HG03175 (cell line): ENCODE data around the gene SLC17A9.

Experiments used
- ATAC-seq: cut with Tn5 transposase; IDR thresholded peaks from one replicate; pipeline ENCODE4 v1.9.1; 2021; ENCODE audit warnings: mild to moderate bottlenecking, moderate library complexity; ENCODE audit not compliant: unreplicated experiment

Gene SLC17A9

GRCh38 chr20:62999580-62999979, 47.1 kb downstream of the SLC17A9 start:
- ATAC-seq: no peak

- no peak for ATAC-seq
Measured at GRCh38 chr20:63000036-63000435, 47.5 kb downstream of the SLC17A9 start.

GRCh38 chr20:63000958-63001357, 48.4 kb downstream of the SLC17A9 start:
- no peak for ATAC-seq

GRCh38 chr20:63002511-63002910, 50.0 kb downstream of the SLC17A9 start:
- ATAC-seq: no peak

- ATAC-seq: no peak
Measured at GRCh38 chr20:63003546-63003945, 51.0 kb downstream of the SLC17A9 start.

GRCh38 chr20:63004607-63005364, 52.3 kb downstream of the SLC17A9 start:
- no peak for ATAC-seq

GRCh38 chr20:63005365-63005861, 52.9 kb downstream of the SLC17A9 start:
- ATAC-seq: no peak

- no peak for ATAC-seq
Measured at GRCh38 chr20:63005862-63006539, 53.5 kb downstream of the SLC17A9 start.

- ATAC-seq: no peak
Measured at GRCh38 chr20:63006540-63007359, 54.2 kb downstream of the SLC17A9 start, which contains the start of gene BHLHE23. Gene BHLHE23, minus strand, starts transcription at chr20:63006964. Its CDS starts 190 bp downstream, at chr20:63006774.

GRCh38 chr20:63007360-63007645, 54.8 kb downstream of the SLC17A9 start:
- no peak for ATAC-seq

- ATAC-seq: no peak
Measured at GRCh38 chr20:63007646-63008488, 55.4 kb downstream of the SLC17A9 start.

GRCh38 chr20:63008541-63009044, 56.1 kb downstream of the SLC17A9 start:
- ATAC-seq: no peak

- peak; percentile 49 for ATAC-seq
Measured at GRCh38 chr20:63009045-63009961, 56.8 kb downstream of the SLC17A9 start.

GRCh38 chr20:63009988-63010769, 57.7 kb downstream of the SLC17A9 start:
- ATAC-seq: peak; percentile 57

- ATAC-seq: no peak
Measured at GRCh38 chr20:63011798-63012197, 59.3 kb downstream of the SLC17A9 start.

- no peak for ATAC-seq
Measured at GRCh38 chr20:63013207-63013606, 60.7 kb downstream of the SLC17A9 start.

GRCh38 chr20:63014287-63014686, 61.8 kb downstream of the SLC17A9 start:
- ATAC-seq: no peak

- ATAC-seq: no peak
Measured at GRCh38 chr20:63014710-63015109, 62.2 kb downstream of the SLC17A9 start.
